H1 (cell line): ENCODE results near the gene ZDHHC22. TPM values are rescaled to one million over a fixed set of nuclear protein-coding genes. Genes with fewer than 3 reads are reported as not detected.

Experiments used
- BACH1 ChIP-seq: IDR thresholded peaks from 2 replicates; pipeline ENCODE4 v1.6.1; 2012; ENCODE audit warnings: low read length, improper control_type of control experiment
- CHD7 ChIP-seq: fragments of 300-600 bp; sonication (generic); IDR thresholded peaks from 2 replicates; pipeline ENCODE4 v1.7.1; 2012; ENCODE audit warnings: low read length, moderate library complexity, mild to moderate bottlenecking, inconsistent platforms; ENCODE audit not compliant: insufficient replicate concordance
- EGR1 ChIP-seq: IDR thresholded peaks from 2 replicates; pipeline ENCODE4 v1.6.1; 2011; ENCODE audit warnings: low read depth, low read length, borderline replicate concordance
- RBBP5 ChIP-seq: IDR thresholded peaks from 2 replicates; pipeline ENCODE4 v1.7.1; 2012; ENCODE audit warnings: low read depth, mild to moderate bottlenecking, inconsistent platforms, low read length, moderate library complexity, borderline replicate concordance
- RXRA ChIP-seq: IDR thresholded peaks from 2 replicates; pipeline ENCODE4 v1.6.1; 2011; ENCODE audit warnings: low read depth, mild to moderate bottlenecking, low read length, moderate library complexity; ENCODE audit not compliant: insufficient read depth
- SUZ12 ChIP-seq: fragments of 200-600 bp; sonication (generic); IDR thresholded peaks from 2 replicates; pipeline ENCODE4 v1.6.1; 2012; ENCODE audit warnings: mild to moderate bottlenecking, inconsistent platforms, low read length, moderate library complexity, mixed read lengths
- TEAD4 ChIP-seq: IDR thresholded peaks from 2 replicates; pipeline ENCODE4 v1.6.1; 2012; ENCODE audit warnings: low read depth, low read length, inconsistent platforms, mixed read lengths
- polyA plus RNA-seq, 7 experiments: library from polyadenylated mRNA; depleted of rRNA in 3 of 7; stranded (reverse) in 5 of 7; unstranded in 2 of 7; fragments of >200 nt in 5 of 7; fragments of 200-250 nt in 2 of 7; gene quantifications; 1 replicate in 5 of 7; 2 replicates in 1 of 7; 4 replicates in 1 of 7; pipeline versions ENCODE4 v1.2.1 to v1.2.3, GENCODE V29; 2011 to 2013; ENCODE audit warnings: missing spikeins in 2 of 7, mixed read lengths in 2 of 7
- total RNA-seq: library from RNA; stranded (reverse); fragmentation: NEBNext Ultra II Directional; extraction: Animal tissue kit (Norgen Biotek cat#: 25700); gene quantifications from 2 replicates; pipeline ENCODE4 v1.2.1, GENCODE V29; 2021
- TF ChIP-seq, protein P1 (sequence below): IDR thresholded peaks from 2 replicates; pipeline ENCODE4 v1.6.1; 2011; ENCODE audit warnings: low read length, improper control_type of control experiment

ZDHHC22 gene
- total and polyA plus RNA-seq, 2 of the 8 experiments (the other 6 are each of a cell fraction or from before 2014, with no cell fraction given), result 23.8 to 55.2 TPM

DNA sequence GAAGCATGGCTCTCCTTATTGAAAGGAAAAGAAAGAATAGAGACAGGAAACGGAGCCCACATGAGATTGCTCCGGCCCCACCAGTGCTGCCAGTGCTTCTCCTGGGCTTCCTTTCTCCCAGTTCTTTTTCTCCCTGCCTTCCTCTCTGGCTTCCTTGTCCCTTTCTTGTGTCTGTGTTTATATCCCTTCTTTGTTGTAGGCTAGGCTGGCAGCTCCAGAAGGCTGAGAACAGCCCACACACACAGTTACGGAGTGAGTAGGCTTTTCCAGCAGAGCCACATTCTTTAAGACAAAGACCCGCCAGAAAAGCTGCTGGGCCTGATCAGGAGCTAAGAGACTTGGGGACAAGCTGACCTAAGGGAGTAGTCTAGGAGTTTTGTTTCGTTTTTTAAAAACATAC lies 30.6 kb downstream of the ZDHHC22 start (continued):
- TF ChIP-seq CHD7, result peak; percentile 21
- TF ChIP-seq TEAD4, result peak; percentile 44; the same call in 1 of the 2 replicates
- TF ChIP-seq RBBP5, result peak; percentile 93; the same call in 1 of the 2 replicates
- 0 out of 2 replicates have a peak, but pooled peaks have one; percentile 35 for TF ChIP-seq EGR1
- TF ChIP-seq, protein P1, sequence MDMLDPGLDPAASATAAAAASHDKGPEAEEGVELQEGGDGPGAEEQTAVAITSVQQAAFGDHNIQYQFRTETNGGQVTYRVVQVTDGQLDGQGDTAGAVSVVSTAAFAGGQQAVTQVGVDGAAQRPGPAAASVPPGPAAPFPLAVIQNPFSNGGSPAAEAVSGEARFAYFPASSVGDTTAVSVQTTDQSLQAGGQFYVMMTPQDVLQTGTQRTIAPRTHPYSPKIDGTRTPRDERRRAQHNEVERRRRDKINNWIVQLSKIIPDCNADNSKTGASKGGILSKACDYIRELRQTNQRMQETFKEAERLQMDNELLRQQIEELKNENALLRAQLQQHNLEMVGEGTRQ, result no peak
- peak; percentile 73 for TF ChIP-seq BACH1
- TF ChIP-seq SUZ12, result no peak
- no peak for TF ChIP-seq RXRA
